A549 (cell line): ENCODE measurements around the gene TBC1D1. TPM values are rescaled to one million over a fixed set of nuclear protein-coding genes. Genes with fewer than 3 reads are reported as not detected.

Experiments used
- ATAC-seq, 2 experiments: fragments of 200-7000 bp in 1 of 2; fragments of >200 bp in 1 of 2; cut with Nextera tagmentation in 1 of 2; cut with Tn5 transposase in 1 of 2; 3 replicates each; pipeline versions ENCODE4 v1.8.0 to v1.9.1; 2018 to 2020; ENCODE audit warnings: mild to moderate bottlenecking in 1 of 2, moderate library complexity in 1 of 2
- CTCF ChIA-PET: fragments of 300-600 bp; sonication (Branson Sonifier 250); formaldehyde crosslinking; extraction: SDS; loops from one replicate; lab custom pipeline; 2021; ENCODE audit warnings: antibody characterized with exemption, inconsistent platforms; lab: Yijun Ruan, JAX
- POLR2A ChIA-PET: fragments of 350-600 bp; formaldehyde crosslinking; extraction: SDS; loops from one replicate; lab custom pipeline; 2021; ENCODE audit warnings: antibody characterized with exemption, inconsistent platforms; lab: Yijun Ruan, JAX
- DNase-seq, 2 experiments: peaks; one replicate each; pipeline versions ENCODE4 v3.0.0 to v3.0.0-alpha.2; 2011 to 2016; ENCODE audit warnings: low read depth in 1 of 2, low spot score in 1 of 2
- FAIRE-seq: peaks from 2 replicates; lab custom pipeline; 2011; peaks lifted over from hg19 to GRCh38; lab: Jason Lieb, UNC
- H3K27ac ChIP-seq, 2 experiments: fragments of >200 bp; sonication (Bioruptor Twin); formaldehyde crosslinking; 3 replicates each; pipeline ENCODE4 v1.5.1; 2016 to 2017
- H3K4me1 ChIP-seq: fragments of >200 bp; sonication (Bioruptor Twin); formaldehyde crosslinking; 3 replicates; pipeline ENCODE4 v1.6.1; 2016
- H3K4me2 ChIP-seq: fragments of >200 bp; sonication (Bioruptor Twin); formaldehyde crosslinking; 3 replicates; pipeline ENCODE4 v1.6.1; 2016
- H3K4me3 ChIP-seq: fragments of >200 bp; sonication (Bioruptor Twin); formaldehyde crosslinking; 3 replicates; pipeline ENCODE4 v1.5.1; 2016
- H3K9me3 ChIP-seq: fragments of >200 bp; sonication (Bioruptor Twin); formaldehyde crosslinking; 3 replicates; pipeline ENCODE4 v1.6.1; 2016
- CHD2 ChIP-seq: fragments of 150-350 bp; IDR thresholded peaks from 2 replicates; pipeline ENCODE4 v1.6.1; 2014; ENCODE audit warnings: low read length; ENCODE audit not compliant: partially characterized antibody
- E2F6 ChIP-seq: IDR thresholded peaks from 2 replicates; pipeline ENCODE4 v1.6.1; 2012; ENCODE audit warnings: low read depth, borderline replicate concordance
- EHF ChIP-seq: fragments of 250-450 bp; sonication (Bioruptor Pico); IDR thresholded peaks from 2 replicates; pipeline ENCODE4 v1.5.0; 2020; ENCODE audit warnings: mild to moderate bottlenecking
- ELK1 ChIP-seq: fragments of 150-350 bp; IDR thresholded peaks from 2 replicates; pipeline ENCODE4 v1.6.1; 2014; ENCODE audit warnings: low read depth, mild to moderate bottlenecking, low read length
- FOSB ChIP-seq: fragments of 250-450 bp; sonication (Bioruptor Pico); IDR thresholded peaks from 2 replicates; pipeline ENCODE4 v1.5.0; 2020; ENCODE audit warnings: mild to moderate bottlenecking, moderate library complexity
- FOSL2 ChIP-seq, 2 experiments: fragments of 450-650 bp in 1 of 2; fragments of >200 bp in 1 of 2; sonication (Bioruptor Twin) in 1 of 2; formaldehyde crosslinking; IDR thresholded peaks; 2 replicates each; pipeline versions ENCODE4 v1.5.0 to v1.6.1; 2016 to 2020; ENCODE audit warnings: mild to moderate bottlenecking in 1 of 2, moderate library complexity in 1 of 2
- GATA3 ChIP-seq: IDR thresholded peaks from 2 replicates; pipeline ENCODE4 v1.6.1; 2012; ENCODE audit warnings: borderline replicate concordance
- MAFK ChIP-seq: fragments of 450-650 bp; IDR thresholded peaks from 2 replicates; pipeline ENCODE4 v1.6.1; 2014; ENCODE audit not compliant: partially characterized antibody
- NPAS2 ChIP-seq: fragments of 250-450 bp; sonication (Bioruptor Pico); IDR thresholded peaks from 2 replicates; pipeline ENCODE4 v1.8.0; 2022; ENCODE audit warnings: mild to moderate bottlenecking, moderate library complexity, borderline replicate concordance
- POLR2AphosphoS2 ChIP-seq: conservative IDR thresholded peaks from 2 replicates; pipeline ENCODE4 v1.6.1; 2012; ENCODE audit warnings: low read length, improper control_type of control experiment, inconsistent platforms
- RAD21 ChIP-seq, 2 experiments: fragments of >200 bp in 1 of 2; sonication (Bioruptor Twin) in 1 of 2; formaldehyde crosslinking in 1 of 2; IDR thresholded peaks in 1 of 2; conservative IDR thresholded peaks in 1 of 2; 2 replicates in 1 of 2; 3 replicates in 1 of 2; pipeline ENCODE4 v1.6.1; 2012 to 2018; ENCODE audit warnings: inconsistent platforms in 1 of 2
- REST ChIP-seq: fragments of 200-600 bp; sonication (generic); IDR thresholded peaks from 2 replicates; pipeline ENCODE4 v1.6.1; 2016; ENCODE audit warnings: antibody characterized with exemption, mild to moderate bottlenecking, moderate library complexity
- ZC3H11A ChIP-seq: fragments of 450-650 bp; IDR thresholded peaks from 2 replicates; pipeline ENCODE4 v1.6.1; 2014; ENCODE audit warnings: antibody characterized with exemption, mild to moderate bottlenecking
- ZSCAN20 ChIP-seq: fragments of 250-450 bp; sonication (Bioruptor Pico); IDR thresholded peaks from 2 replicates; pipeline ENCODE4 v1.8.0; 2022; ENCODE audit warnings: mild to moderate bottlenecking, moderate library complexity
- WGBS: methylation state at CpG from one replicate; pipeline ENCODE4 v1.1.6; 2017; ENCODE audit errors: missing lambda C conversion rate; 5-methylcytosine and 5-hydroxymethylcytosine counted together
- polyA plus RNA-seq, 4 experiments: library from polyadenylated mRNA; depleted of rRNA in 3 of 4; stranded (reverse); fragments of >200 nt; fragmentation: RNase III in 1 of 4; extraction: RNeasy Plus Mini Kit Qiagen cat#74134 plus additional on column Dnase treatment in 1 of 4; gene quantifications; 2 replicates in 3 of 4; 3 replicates in 1 of 4; pipeline ENCODE4 v1.2.3, GENCODE V29; 2011 to 2017

The TBC1D1 gene
- polyA plus RNA-seq, 2 of the 4 experiments (the other 2 are of a cell fraction) = 26.5 to 28.5 TPM

- no peak for DNase-seq
- no peaks in the 10 kb centered on the region for H3K4me1 ChIP-seq
- no peaks in the 10 kb centered on the region for H3K9me3 ChIP-seq
- no peak overlapping the region for H3K4me2 ChIP-seq
- TF ChIP-seq NPAS2 (CRISPR knock-in tag) (no peak), ELK1 (no peak), POLR2AphosphoS2 (no peak), E2F6 (no peak), GATA3 (no peak), FOSL2 (IDR thresholded peaks at IDR 0.05) (no peak), FOSL2 (CRISPR knock-in tag; IDR thresholded peaks at IDR 0.05) (no peak), REST (no peak), ZSCAN20 (no peak), FOSB (CRISPR knock-in tag) (no peak), RAD21 (conservative IDR thresholded peaks at IDR 0.05 in 1 of 2, IDR thresholded peaks at IDR 0.05 in 1 of 2) (no peak), ZC3H11A (no peak)
- 57% methylated on average over 10 of the region's 10 CpGs for WGBS
- no peak for FAIRE-seq
- ChIA-PET POLR2A (no interaction called here), CTCF (no interaction called here)
- no peak overlapping the region for H3K4me3 ChIP-seq
- no peak overlapping the region for H3K27ac ChIP-seq
- no peak for ATAC-seq
Observed at GRCh38 chr4:37946503-37947179, 55.8 kb downstream of the TBC1D1 start.

GRCh38 chr4:37948542-37948941 is 57.7 kb downstream of the TBC1D1 start:
- Histone ChIP-seq H3K4me3 (no peak overlapping the region), H3K9me3 (no peaks in the 10 kb centered on the region), H3K27ac (no peak overlapping the region), H3K4me2 (no peak overlapping the region), H3K4me1 (no peaks in the 10 kb centered on the region)
- CTCF ChIA-PET = no interaction called here
- 39% methylated on average over 4 of the region's 4 CpGs for WGBS
- POLR2A ChIA-PET = no interaction called here
- FAIRE-seq (no peak), DNase-seq (no peak), ATAC-seq (no peak)
- TF ChIP-seq REST (no peak), MAFK (no peak), E2F6 (no peak), EHF (CRISPR knock-in tag) (no peak), CHD2 (no peak)
